Fibroblast of lung (primary cell): ENCODE measurements around the gene ANP32D. TPM values are rescaled to one million over a fixed set of nuclear protein-coding genes. Genes with fewer than 3 reads are reported as not detected.
"Not testable (repeated sequence)": the region's sequence is repeated elsewhere in the genome, so short reads cannot be mapped to it uniquely, and the experiment has no call there.

Experiments
- DNase-seq, 2 donors: peaks; one replicate each; pipeline versions ENCODE4 v3.0.0 to v3.0.0-alpha.2; 2010; ENCODE audit warnings: low read depth in 2 of 2
- H2AFZ ChIP-seq: 2 replicates; pipeline ENCODE4 v1.5.1; 2012; ENCODE audit warnings: low read length, control low read depth, inconsistent platforms
- H3K27ac ChIP-seq: 2 replicates; pipeline ENCODE4 v1.5.1; 2011; ENCODE audit warnings: low read length, control low read depth; ENCODE audit not compliant: insufficient read depth
- H3K27me3 ChIP-seq: 2 replicates; pipeline ENCODE4 v1.5.1; 2011; ENCODE audit warnings: mild to moderate bottlenecking, low read length; ENCODE audit not compliant: control insufficient read depth, insufficient read depth
- H3K36me3 ChIP-seq: 2 replicates; pipeline ENCODE4 v1.5.1; 2011; ENCODE audit warnings: low read length; ENCODE audit not compliant: control insufficient read depth, insufficient read depth
- H3K4me1 ChIP-seq: 2 replicates; pipeline ENCODE4 v1.5.1; 2011; ENCODE audit warnings: low read length; ENCODE audit not compliant: control insufficient read depth, insufficient read depth; ENCODE audit errors: extremely low read depth
- H3K4me2 ChIP-seq: 2 replicates; pipeline ENCODE4 v1.5.1; 2011; ENCODE audit warnings: low read length, control low read depth; ENCODE audit not compliant: insufficient read depth; ENCODE audit errors: extremely low read depth
- H3K4me3 ChIP-seq, 4 experiments: fragments of 200-600 bp in 1 of 4; sonication (generic) in 1 of 4; replicated peaks in 1 of 4; 2 replicates each; pipeline ENCODE4 v1.5.1; 2011 to 2016; ENCODE audit warnings: low read length in 4 of 4, low read depth in 3 of 4, mild to moderate bottlenecking in 3 of 4, control low read depth in 2 of 4, inconsistent platforms in 1 of 4, mixed read lengths in 1 of 4; ENCODE audit not compliant: insufficient read depth in 1 of 4; ENCODE audit errors: control extremely low read depth in 1 of 4
- H3K79me2 ChIP-seq: 2 replicates; pipeline ENCODE4 v1.5.1; 2012; ENCODE audit warnings: mild to moderate bottlenecking, low read length, inconsistent platforms; ENCODE audit not compliant: control insufficient read depth, insufficient read depth
- H3K9ac ChIP-seq: 2 replicates; pipeline ENCODE4 v1.5.1; 2011; ENCODE audit warnings: mild to moderate bottlenecking, low read length, control low read depth; ENCODE audit not compliant: insufficient read depth
- H3K9me3 ChIP-seq: 2 replicates; pipeline ENCODE4 v1.5.1; 2012; ENCODE audit warnings: low read depth, low read length; ENCODE audit not compliant: control insufficient read depth, insufficient read depth
- H4K20me1 ChIP-seq: 2 replicates; pipeline ENCODE4 v1.5.1; 2011; ENCODE audit warnings: low read length; ENCODE audit not compliant: control insufficient read depth, insufficient read depth; ENCODE audit errors: extremely low read depth
- CTCF ChIP-seq, 2 donors: IDR thresholded peaks in 1 of 2; conservative IDR thresholded peaks in 1 of 2; 1 replicate in 1 of 2; 2 replicates in 1 of 2; pipeline ENCODE4 v1.5.1; 2011 to 2012; ENCODE audit warnings: low read length in 2 of 2, control low read depth in 1 of 2, inconsistent platforms in 1 of 2, low read depth in 1 of 2, mild to moderate bottlenecking in 1 of 2
- EZH2 ChIP-seq: IDR thresholded peaks from 2 replicates; pipeline ENCODE4 v1.5.1; 2012; ENCODE audit warnings: low read length, control low read depth, mild to moderate bottlenecking; ENCODE audit errors: missing control alignments
- polyA plus RNA-seq, 2 donors: library from polyadenylated mRNA; depleted of rRNA in 1 of 2; stranded (reverse) in 1 of 2; unstranded in 1 of 2; fragments of >200 nt; gene quantifications; 2 replicates each; pipeline ENCODE4 v1.2.1, GENCODE V29; 2011 to 2012; ENCODE audit warnings: missing spikeins in 1 of 2
- total RNA-seq: library from RNA; depleted of rRNA; stranded (reverse); fragments of >200 nt; gene quantifications from 2 replicates; pipeline ENCODE4 v1.2.1, GENCODE V29; 2014

The ANP32D gene
- total and polyA plus RNA-seq, 2 donors (not counting 1 experiment from before 2014, with no cell fraction given) = not detected

- Histone ChIP-seq H3K27me3 (no peaks in the 10 kb centered on the region), H3K9ac (no peak overlapping the region), H3K36me3 (no peaks in the 10 kb centered on the region), H3K27ac (no peak overlapping the region), H2AFZ (no peak overlapping the region), H3K79me2 (no peaks in the 10 kb centered on the region), H4K20me1 (no peaks in the 10 kb centered on the region), H3K4me3 (no peak overlapping the region), H3K9me3 (no peaks in the 10 kb centered on the region), H3K4me1 (no peaks in the 10 kb centered on the region), H3K4me2 (no peak overlapping the region)
- no peak for DNase-seq
- no peak for TF ChIP-seq EZH2
- TF ChIP-seq CTCF (conservative IDR thresholded peaks at IDR 0.05 in 1 of 2, IDR thresholded peaks at IDR 0.05 in 1 of 2; ENCODE audit: low read depth in 1 of 2, low read length in 2 of 2) = no peak
Measured at GRCh38 chr12:48514728-48515127, 42.4 kb downstream of the ANP32D start.

- not testable (repeated sequence) for H3K9me3 ChIP-seq, H3K27me3 ChIP-seq, H3K9ac ChIP-seq, H3K27ac ChIP-seq, H4K20me1 ChIP-seq, H3K36me3 ChIP-seq, DNase-seq, H3K79me2 ChIP-seq, H3K4me1 ChIP-seq, H2AFZ ChIP-seq, H3K4me3 ChIP-seq, H3K4me2 ChIP-seq
Measured at GRCh38 chr12:48520381-48520780, 48.0 kb downstream of the ANP32D start.

Other genes starting within 250 kb of the ANP32D start
- gene ZNF641, start 121.6 kb upstream of the ANP32D start, total RNA-seq = 8.1 and 8.5 TPM in 2 replicates
- 3.2 and 4.2 TPM in 2 replicates for gene ZNF641, start 121.6 kb upstream of the ANP32D start, polyA plus RNA-seq
- gene C12orf54, start 9.9 kb downstream of the ANP32D start, total RNA-seq = not detected in 2 replicates
- gene C12orf54, start 9.9 kb downstream of the ANP32D start, polyA plus RNA-seq = not detected in 2 replicates
- not detected in 2 replicates for gene OR8S1, start 53.1 kb downstream of the ANP32D start, total RNA-seq
- gene OR8S1, start 53.1 kb downstream of the ANP32D start, polyA plus RNA-seq = not detected in 2 replicates
- gene LALBA, start 97.5 kb downstream of the ANP32D start, total RNA-seq = not detected in 2 replicates
- not detected in 2 replicates for gene LALBA, start 97.5 kb downstream of the ANP32D start, polyA plus RNA-seq
- 51.2 and 60.4 TPM in 2 replicates for gene KANSL2, start 209.7 kb downstream of the ANP32D start, total RNA-seq
- gene KANSL2, start 209.7 kb downstream of the ANP32D start, polyA plus RNA-seq = 38.8 and 43.9 TPM in 2 replicates
- gene CCNT1, start 244.1 kb downstream of the ANP32D start, total RNA-seq = 21.6 and 24.6 TPM in 2 replicates
- gene CCNT1, start 244.1 kb downstream of the ANP32D start, polyA plus RNA-seq = 15.5 and 20.4 TPM in 2 replicates